ENCODE data around the gene HEXIM2. TPM values are rescaled to one million over a fixed set of nuclear protein-coding genes. Genes with fewer than 3 reads are reported as not detected.

Gene HEXIM2
- total and polyA plus RNA-seq, 2 of the 13 experiments (the other 11 are each of a cell fraction or from before 2014, with no cell fraction given), result 27.1 to 32.4 TPM

GRCh38 chr17:45161288-45162024, at the start of gene HEXIM2 (continued):
- TF ChIP-seq ZNF775 (CRISPR knock-in tag; IDR thresholded peaks at IDR 0.05; ENCODE audit: borderline replicate concordance) (no peak), ZNF570 (CRISPR knock-in tag; IDR thresholded peaks at IDR 0.05; ENCODE audit: borderline replicate concordance) (no peak; the same call in 1 of the 2 replicates), PAXIP1 (CRISPR knock-in tag; conservative IDR thresholded peaks at IDR 0.05) (peak; percentile 54), NFRKB (IDR thresholded peaks at IDR 0.05) (peak; percentile 100), ZMYM3 (CRISPR knock-in tag; IDR thresholded peaks at IDR 0.05) (peak; percentile 10; the same call in 1 of the 2 replicates), ZBTB33 (CRISPR knock-in tag; IDR thresholded peaks at IDR 0.05) (peak; percentile 49), TOPORS (CRISPR knock-in tag; IDR thresholded peaks at IDR 0.05) (peak; percentile 22; the same call in 1 of the 2 replicates), DMAP1 (CRISPR knock-in tag; IDR thresholded peaks at IDR 0.05) (peak; percentile 96), PAF1 (CRISPR knock-in tag; IDR thresholded peaks at IDR 0.05) (no peak), GLI4 (CRISPR knock-in tag; IDR thresholded peaks at IDR 0.05; ENCODE audit: borderline replicate concordance) (0 out of 2 replicates have a peak, but pooled peaks have one; percentile 79), ZNF121 (CRISPR knock-in tag; IDR thresholded peaks at IDR 0.05) (peak; percentile 33; the same call in 1 of the 2 replicates), ZNF614 (CRISPR knock-in tag; IDR thresholded peaks at IDR 0.05; ENCODE audit: borderline replicate concordance) (peak; percentile 55; the same call in 1 of the 2 replicates), CCAR2 (optimal IDR thresholded peaks at IDR 0.05; ENCODE audit: low read depth, low read length) (no peak), ZBTB4 (CRISPR knock-in tag; IDR thresholded peaks at IDR 0.05; ENCODE audit: borderline replicate concordance) (peak; percentile 77; the same call in 1 of the 2 replicates), SAFB2 (CRISPR knock-in tag; IDR thresholded peaks at IDR 0.05; ENCODE audit: borderline replicate concordance, low read depth) (peak; percentile 86; the same call in 1 of the 2 replicates)
- TF ChIP-seq, protein P1, sequence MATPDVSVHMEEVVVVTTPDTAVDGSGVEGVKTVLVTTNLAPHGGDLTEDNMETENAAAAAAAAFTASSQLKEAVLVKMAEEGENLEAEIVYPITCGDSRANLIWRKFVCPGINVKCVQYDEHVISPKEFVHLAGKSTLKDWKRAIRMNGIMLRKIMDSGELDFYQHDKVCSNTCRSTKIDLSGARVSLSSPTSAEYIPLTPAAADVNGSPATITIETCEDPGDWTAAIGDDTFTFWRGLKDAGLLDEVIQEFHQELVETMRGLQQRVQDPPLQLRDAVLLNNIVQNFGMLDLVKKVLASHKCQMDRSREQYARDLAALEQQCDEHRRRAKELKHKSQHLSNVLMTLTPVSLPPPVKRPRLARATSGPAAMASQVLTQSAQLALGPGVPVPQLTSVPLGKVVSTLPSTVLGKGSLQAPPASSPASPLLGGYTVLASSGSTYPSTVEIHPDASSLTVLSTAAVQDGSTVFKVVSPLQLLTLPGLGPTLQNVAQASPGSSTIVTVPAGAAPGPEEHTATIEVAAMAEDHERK (CRISPR knock-in tag; IDR thresholded peaks at IDR 0.05; ENCODE audit: low read depth), result peak; percentile 69; the same call in 1 of the 2 replicates
- TF ChIP-seq, protein P2, sequence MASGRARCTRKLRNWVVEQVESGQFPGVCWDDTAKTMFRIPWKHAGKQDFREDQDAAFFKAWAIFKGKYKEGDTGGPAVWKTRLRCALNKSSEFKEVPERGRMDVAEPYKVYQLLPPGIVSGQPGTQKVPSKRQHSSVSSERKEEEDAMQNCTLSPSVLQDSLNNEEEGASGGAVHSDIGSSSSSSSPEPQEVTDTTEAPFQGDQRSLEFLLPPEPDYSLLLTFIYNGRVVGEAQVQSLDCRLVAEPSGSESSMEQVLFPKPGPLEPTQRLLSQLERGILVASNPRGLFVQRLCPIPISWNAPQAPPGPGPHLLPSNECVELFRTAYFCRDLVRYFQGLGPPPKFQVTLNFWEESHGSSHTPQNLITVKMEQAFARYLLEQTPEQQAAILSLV (CRISPR knock-in tag; IDR thresholded peaks at IDR 0.05; ENCODE audit: borderline replicate concordance), result peak; percentile 83
